Measurements from ENCODE around the gene ING5. TPM values are rescaled to one million over a fixed set of nuclear protein-coding genes. Genes with fewer than 3 reads are reported as not detected.

The ING5 gene
- total and polyA plus RNA-seq, 2 donors (not counting 3 experiments of a cell fraction or from before 2014, with no cell fraction given), result 24.5 to 33.4 TPM

DNA sequence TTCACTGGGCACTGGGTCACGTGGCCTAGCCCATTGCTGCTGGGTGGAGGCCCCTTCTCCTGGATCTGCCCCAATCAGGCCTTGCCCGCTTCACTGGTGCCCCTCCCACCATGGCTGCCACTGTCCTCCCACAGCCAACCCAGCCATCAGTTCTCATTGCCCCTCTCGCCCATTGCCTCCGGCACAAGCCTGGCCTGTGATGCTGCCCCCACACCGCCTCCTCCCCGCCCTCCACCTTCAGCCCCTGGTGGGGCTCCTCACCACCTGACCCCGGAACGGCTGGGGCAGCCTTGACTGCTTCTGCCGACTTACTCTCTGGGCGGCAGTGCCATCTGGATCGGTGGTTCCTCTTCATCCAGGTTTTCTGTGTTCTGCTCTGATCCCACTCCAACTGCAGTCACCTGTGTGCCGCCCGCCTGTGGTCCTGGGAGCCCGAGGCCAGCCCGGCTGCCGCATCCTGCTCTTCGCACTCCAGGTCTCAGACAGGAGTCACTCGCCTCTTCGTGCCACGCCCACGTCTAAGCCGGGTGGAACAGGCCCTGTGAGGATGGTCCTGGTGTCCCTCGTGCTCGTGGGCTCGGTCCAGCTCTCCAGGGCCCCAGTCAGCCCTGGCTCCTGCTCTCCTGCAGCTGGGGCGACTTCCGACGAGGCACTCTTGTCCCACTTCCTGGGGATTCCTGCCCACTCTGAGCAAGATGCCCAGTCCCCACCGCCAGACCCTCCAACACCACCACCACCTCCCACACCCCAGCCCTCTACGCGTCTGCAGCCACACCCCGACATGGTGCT lies 46.8 kb downstream of the ING5 start:
- H3K36me3 ChIP-seq (ENCODE audit: control insufficient read depth in 2 of 2, extremely low read depth in 1 of 2, insufficient read depth in 2 of 2, low read length in 2 of 2), result peaks cover 0 to 22% of the 10 kb centered on the region in 2 experiments
- TF ChIP-seq, protein P1, sequence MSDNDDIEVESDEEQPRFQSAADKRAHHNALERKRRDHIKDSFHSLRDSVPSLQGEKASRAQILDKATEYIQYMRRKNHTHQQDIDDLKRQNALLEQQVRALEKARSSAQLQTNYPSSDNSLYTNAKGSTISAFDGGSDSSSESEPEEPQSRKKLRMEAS (IDR thresholded peaks at IDR 0.05; ENCODE audit: insufficient read depth, insufficient read length), result no peak
- no peak for TF ChIP-seq FOS (IDR thresholded peaks at IDR 0.05; ENCODE audit: borderline replicate concordance, insufficient read depth, low read length)
- no peak for TF ChIP-seq POLR2A (IDR thresholded peaks at IDR 0.05; ENCODE audit: low read depth, low read length)
- TF ChIP-seq GATA2 (IDR thresholded peaks at IDR 0.05; ENCODE audit: insufficient read depth, insufficient read length, low read depth, low read length), result no peak
- TF ChIP-seq JUN (IDR thresholded peaks at IDR 0.05; ENCODE audit: borderline replicate concordance, insufficient read depth, insufficient read length, low read depth), result no peak
- no peak for TF ChIP-seq MYC (IDR thresholded peaks at IDR 0.05; ENCODE audit: low read depth, low read length)
- TF ChIP-seq CTCF (IDR thresholded peaks at IDR 0.05; ENCODE audit: extremely low read depth in 1 of 2, insufficient read depth in 1 of 2, low read depth in 1 of 2, low read length in 2 of 2), result no peak
- no peak for TF ChIP-seq POLR2AphosphoS5 (IDR thresholded peaks at IDR 0.05; ENCODE audit: insufficient read depth, low read depth, low read length)
- TF ChIP-seq EZH2 (IDR thresholded peaks at IDR 0.05; ENCODE audit: borderline replicate concordance, low read depth, low read length, severe bottlenecking), result no peak
- POLR2A ChIA-PET, result no interaction called here
- no peaks in the 10 kb centered on the region for H3K79me2 ChIP-seq (ENCODE audit: control insufficient read depth, insufficient read depth, low read length)
- no peaks in the 10 kb centered on the region for H4K20me1 ChIP-seq (replicated peaks; ENCODE audit: control insufficient read depth, extremely low read depth, insufficient read depth, low read length)
- no peaks in the 10 kb centered on the region for H3K27me3 ChIP-seq (ENCODE audit: control insufficient read depth in 2 of 2, insufficient read depth in 2 of 2, low read length in 2 of 2)
- no peaks in the 10 kb centered on the region for H3K9me3 ChIP-seq (replicated peaks; ENCODE audit: control insufficient read depth, insufficient read depth, low read length)
- CTCF ChIA-PET, result no interaction called here
- intact Hi-C loops (cut with micrococcal nuclease) (no loop called here), dilution Hi-C loops (cut with MboI; ENCODE audit: extremely low pct_ligation_motif_present, low sequenced_read_pairs) (no loop called here)
- no peaks in the 10 kb centered on the region for H3K9me1 ChIP-seq (replicated peaks; ENCODE audit: control insufficient read depth, extremely low read depth, insufficient read depth, low read length)
- BruUV-seq (replicated peaks), result no TSS peak
- DNase-seq (ENCODE audit: low read depth, low spot score) (no peak), FAIRE-seq (no peak)
- no peak overlapping the region for H3K27ac ChIP-seq (ENCODE audit: insufficient read depth, low read depth, low read length)
- H2AFZ ChIP-seq (ENCODE audit: low read depth, low read length), result no peak overlapping the region
- H3K4me1 ChIP-seq (ENCODE audit: control insufficient read depth, extremely low read depth, insufficient read depth, low read length), result no peaks in the 10 kb centered on the region
- H3K9ac ChIP-seq (replicated peaks; ENCODE audit: extremely low read depth, insufficient read depth, low read length), result no peak overlapping the region
- H3K4me2 ChIP-seq (ENCODE audit: insufficient read depth, low read length), result no peak overlapping the region
- no peak overlapping the region for H3K4me3 ChIP-seq (replicated peaks in 1 of 3; ENCODE audit: insufficient read depth in 1 of 3, low read depth in 1 of 3, low read length in 3 of 3)

All from endothelial cell of umbilical vein (primary cell).